ENCODE measurements around the gene GJA10. TPM values are rescaled to one million over a fixed set of nuclear protein-coding genes. Genes with fewer than 3 reads are reported as not detected.

GJA10 gene
- total RNA-seq, 1 donor from 2014 or later, result not detected

DNA sequence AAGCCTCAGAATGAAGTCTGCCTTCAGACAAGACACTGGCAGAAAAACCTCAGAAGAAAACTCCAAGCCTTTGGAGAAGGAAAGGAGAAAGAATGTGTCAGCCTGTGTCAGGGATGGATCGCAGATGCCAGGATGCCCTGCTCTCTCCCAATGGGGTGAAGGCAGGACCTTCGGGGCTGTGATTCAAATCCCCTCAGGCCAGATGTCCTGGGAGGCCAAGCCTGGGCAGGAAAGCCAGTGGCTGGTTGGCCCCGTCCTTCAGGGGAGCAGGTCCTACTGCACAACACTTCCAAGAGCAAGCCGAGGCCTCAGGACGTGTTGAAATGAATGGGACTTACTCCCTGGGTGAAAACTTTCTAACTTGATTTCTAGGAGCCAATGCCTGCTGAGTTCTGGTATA lies 36.5 kb downstream of the GJA10 start:
- no peak for DNase-seq (ENCODE audit: low read depth)
- no peaks in the 10 kb centered on the region for H3K36me3 ChIP-seq (ENCODE audit: control insufficient read depth, insufficient read depth, low read length)
- no peak overlapping the region for H3K4me3 ChIP-seq (ENCODE audit: low read depth, low read length)
- no peaks in the 10 kb centered on the region for H3K27me3 ChIP-seq (ENCODE audit: control insufficient read depth, insufficient read depth, low read length)
- TF ChIP-seq, protein P1, sequence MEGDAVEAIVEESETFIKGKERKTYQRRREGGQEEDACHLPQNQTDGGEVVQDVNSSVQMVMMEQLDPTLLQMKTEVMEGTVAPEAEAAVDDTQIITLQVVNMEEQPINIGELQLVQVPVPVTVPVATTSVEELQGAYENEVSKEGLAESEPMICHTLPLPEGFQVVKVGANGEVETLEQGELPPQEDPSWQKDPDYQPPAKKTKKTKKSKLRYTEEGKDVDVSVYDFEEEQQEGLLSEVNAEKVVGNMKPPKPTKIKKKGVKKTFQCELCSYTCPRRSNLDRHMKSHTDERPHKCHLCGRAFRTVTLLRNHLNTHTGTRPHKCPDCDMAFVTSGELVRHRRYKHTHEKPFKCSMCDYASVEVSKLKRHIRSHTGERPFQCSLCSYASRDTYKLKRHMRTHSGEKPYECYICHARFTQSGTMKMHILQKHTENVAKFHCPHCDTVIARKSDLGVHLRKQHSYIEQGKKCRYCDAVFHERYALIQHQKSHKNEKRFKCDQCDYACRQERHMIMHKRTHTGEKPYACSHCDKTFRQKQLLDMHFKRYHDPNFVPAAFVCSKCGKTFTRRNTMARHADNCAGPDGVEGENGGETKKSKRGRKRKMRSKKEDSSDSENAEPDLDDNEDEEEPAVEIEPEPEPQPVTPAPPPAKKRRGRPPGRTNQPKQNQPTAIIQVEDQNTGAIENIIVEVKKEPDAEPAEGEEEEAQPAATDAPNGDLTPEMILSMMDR (IDR thresholded peaks at IDR 0.05; ENCODE audit: insufficient read depth, low read length, poor library complexity, severe bottlenecking), result no peak

DNA sequence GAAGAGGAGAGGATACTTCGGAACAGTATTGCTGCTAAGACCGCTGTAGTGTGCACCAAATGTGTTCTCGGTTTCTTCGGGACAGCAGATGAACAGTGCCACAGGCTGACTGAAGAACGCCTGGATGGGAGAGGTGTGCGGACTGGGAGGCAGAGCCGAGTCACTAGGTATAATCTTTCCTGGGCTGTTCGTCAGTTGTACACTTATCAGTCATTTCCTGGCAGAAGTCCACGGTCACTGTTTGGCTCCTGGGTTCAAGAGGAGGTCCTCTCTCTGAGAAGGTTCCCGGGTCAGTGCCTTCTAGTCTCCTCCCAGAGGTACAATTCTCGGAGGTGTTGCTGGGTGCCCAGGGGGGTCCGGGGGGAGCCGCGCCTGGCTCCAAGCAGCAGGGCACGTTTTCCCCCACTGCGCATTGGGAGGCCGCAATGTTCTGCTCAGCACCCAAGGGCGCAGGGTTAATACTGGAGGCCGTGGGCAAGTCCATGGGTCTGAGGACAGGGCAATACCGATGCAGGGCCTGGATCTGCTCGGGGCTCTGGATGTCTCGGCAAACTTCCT lies 38.1 kb downstream of the GJA10 start:
- Histone ChIP-seq H3K36me3 (ENCODE audit: control insufficient read depth, insufficient read depth, low read length) (no peaks in the 10 kb centered on the region), H3K4me3 (ENCODE audit: low read depth, low read length) (no peak overlapping the region), H3K27me3 (ENCODE audit: control insufficient read depth, insufficient read depth, low read length) (no peaks in the 10 kb centered on the region)
- DNase-seq (ENCODE audit: low read depth), result no peak
- TF ChIP-seq, protein P1 (IDR thresholded peaks at IDR 0.05; ENCODE audit: insufficient read depth, low read length, poor library complexity, severe bottlenecking), result no peak

DNA sequence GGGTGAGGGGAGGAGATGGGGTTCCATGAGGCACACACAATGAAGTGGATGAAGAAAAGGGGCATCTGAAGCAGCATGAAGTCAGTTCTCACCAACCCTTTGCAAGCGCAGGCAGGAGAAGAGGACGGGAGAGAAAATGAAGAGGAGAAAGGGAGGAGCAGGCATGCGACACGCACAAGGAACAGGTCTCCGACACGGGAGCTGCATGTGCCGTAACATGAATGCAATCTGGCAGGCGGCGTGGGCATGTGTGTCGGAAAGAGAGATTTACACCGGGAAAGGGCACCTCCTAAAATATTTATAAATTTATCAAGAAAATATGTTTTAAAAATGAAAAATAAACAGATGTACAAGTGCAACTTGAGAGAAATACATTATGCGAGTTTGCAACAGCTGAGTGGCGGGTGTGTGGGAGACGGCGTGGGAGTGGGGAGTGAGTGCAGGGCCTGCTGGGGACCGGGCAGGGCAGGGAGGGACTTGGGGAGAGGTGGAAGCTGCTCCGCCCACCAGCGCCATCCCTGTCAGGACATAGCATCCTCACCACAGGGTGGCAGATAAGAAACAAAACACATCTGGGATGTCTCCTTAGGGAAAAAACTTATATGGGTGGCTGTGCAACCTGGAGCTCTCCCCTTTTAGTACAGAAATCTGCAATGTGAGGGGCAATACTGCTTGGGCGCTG lies 40.6 kb downstream of the GJA10 start:
- DNase-seq (ENCODE audit: low read depth), result no peak
- Histone ChIP-seq H3K4me3 (ENCODE audit: low read depth, low read length) (no peak overlapping the region), H3K36me3 (ENCODE audit: control insufficient read depth, insufficient read depth, low read length) (no peaks in the 10 kb centered on the region), H3K27me3 (ENCODE audit: control insufficient read depth, insufficient read depth, low read length) (no peaks in the 10 kb centered on the region)
- TF ChIP-seq, protein P1 (IDR thresholded peaks at IDR 0.05; ENCODE audit: insufficient read depth, low read length, poor library complexity, severe bottlenecking), result no peak

DNA sequence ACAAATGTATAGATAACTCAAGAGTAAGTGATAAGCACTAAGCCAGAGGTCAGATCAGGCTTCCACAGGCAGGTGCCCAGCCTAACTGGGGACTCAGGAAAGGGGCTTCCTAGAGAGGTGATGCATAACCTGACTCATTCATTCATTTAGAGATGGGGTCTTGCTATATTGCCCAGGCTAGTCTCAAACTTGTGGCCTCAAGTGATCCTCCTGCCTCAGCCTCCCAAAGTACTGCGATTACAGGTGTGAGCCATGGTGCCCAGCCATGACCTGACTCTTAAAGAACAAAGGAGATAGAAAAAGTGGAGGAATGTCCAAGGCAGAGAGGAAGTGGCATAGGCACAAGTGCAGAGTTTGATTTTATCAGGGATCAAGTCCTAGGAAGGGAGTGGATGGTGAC lies 41.9 kb downstream of the GJA10 start:
- Histone ChIP-seq H3K4me3 (ENCODE audit: low read depth, low read length) (no peak overlapping the region), H3K27me3 (ENCODE audit: control insufficient read depth, insufficient read depth, low read length) (no peaks in the 10 kb centered on the region), H3K36me3 (ENCODE audit: control insufficient read depth, insufficient read depth, low read length) (no peaks in the 10 kb centered on the region)
- DNase-seq (ENCODE audit: low read depth), result no peak
- TF ChIP-seq, protein P1 (IDR thresholded peaks at IDR 0.05; ENCODE audit: insufficient read depth, low read length, poor library complexity, severe bottlenecking), result no peak

DNA sequence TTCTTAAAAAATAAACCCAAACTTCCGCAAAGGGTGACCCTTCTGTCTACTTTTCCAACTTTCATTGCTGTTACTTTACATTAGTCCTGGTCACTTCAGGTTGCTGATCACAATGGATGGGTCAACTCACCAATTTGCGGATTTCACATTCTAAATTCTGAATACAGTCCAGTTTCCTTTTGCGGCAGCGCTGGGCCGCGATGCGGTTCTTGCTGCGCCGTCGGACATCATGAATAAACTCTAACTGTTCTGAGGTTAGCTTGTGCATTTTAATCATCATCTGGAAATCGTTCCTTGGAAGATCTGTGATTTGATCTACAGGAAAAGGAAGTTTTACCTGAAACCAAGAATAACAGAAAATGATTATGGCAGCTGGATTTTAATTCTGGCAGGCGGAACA lies 43.7 kb downstream of the GJA10 start:
- Histone ChIP-seq H3K36me3 (ENCODE audit: control insufficient read depth, insufficient read depth, low read length) (no peaks in the 10 kb centered on the region), H3K27me3 (ENCODE audit: control insufficient read depth, insufficient read depth, low read length) (no peaks in the 10 kb centered on the region), H3K4me3 (ENCODE audit: low read depth, low read length) (no peak overlapping the region)
- TF ChIP-seq, protein P1 (IDR thresholded peaks at IDR 0.05; ENCODE audit: insufficient read depth, low read length, poor library complexity, severe bottlenecking), result no peak
- no peak for DNase-seq (ENCODE audit: low read depth)

DNA sequence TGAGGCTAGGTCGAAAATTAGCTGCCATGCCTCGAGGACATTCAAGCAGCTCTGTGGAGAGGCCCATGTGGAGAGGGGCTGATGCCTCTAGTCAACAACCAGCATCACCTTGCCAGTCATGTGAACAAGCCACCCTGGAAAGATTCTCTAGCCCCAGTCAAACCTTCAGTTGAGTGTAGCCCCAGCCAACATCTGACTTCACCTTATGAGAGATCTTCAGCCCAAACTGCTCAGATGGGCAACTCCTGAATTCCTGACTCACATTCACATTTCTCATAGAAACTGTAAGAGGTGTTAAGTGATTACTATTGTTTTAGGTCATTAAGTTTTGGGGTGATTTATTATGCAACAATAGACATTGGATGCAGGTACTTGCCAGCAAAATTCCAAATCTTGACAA lies 44.9 kb downstream of the GJA10 start:
- no peak overlapping the region for H3K4me3 ChIP-seq (ENCODE audit: low read depth, low read length)
- TF ChIP-seq, protein P1 (IDR thresholded peaks at IDR 0.05; ENCODE audit: insufficient read depth, low read length, poor library complexity, severe bottlenecking), result no peak
- H3K36me3 ChIP-seq (ENCODE audit: control insufficient read depth, insufficient read depth, low read length), result no peaks in the 10 kb centered on the region
- H3K27me3 ChIP-seq (ENCODE audit: control insufficient read depth, insufficient read depth, low read length), result no peaks in the 10 kb centered on the region
- DNase-seq (ENCODE audit: low read depth), result no peak

Data from kidney epithelial cell (primary cell).